ENCODE results near the gene TCF25. TPM values are rescaled to one million over a fixed set of nuclear protein-coding genes. Genes with fewer than 3 reads are reported as not detected.

The TCF25 gene
- total RNA-seq, 2 experiments from 2014 or later: 167 to 192 TPM

DNA sequence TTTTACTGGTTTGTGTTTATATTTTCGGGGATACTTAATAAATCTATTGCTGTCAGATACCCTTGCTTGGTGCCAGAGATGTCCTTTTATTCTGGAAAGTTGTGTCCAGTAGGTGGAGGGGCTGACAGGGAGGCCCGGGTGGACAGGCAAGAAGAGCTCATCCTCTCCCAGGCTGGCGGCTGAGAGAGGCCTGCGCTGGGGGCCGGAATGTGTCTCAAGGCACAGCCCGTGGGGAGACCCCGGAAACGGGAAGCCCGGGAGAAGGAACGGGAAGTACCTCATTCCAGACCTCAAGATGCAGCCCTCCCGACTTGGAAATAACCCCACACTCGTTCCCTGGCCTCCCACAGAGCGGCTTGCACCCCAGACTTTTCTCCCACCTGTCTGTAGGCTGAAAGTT lies 62.6 kb downstream of the TCF25 start:
- no peaks in the 10 kb centered on the region for H3K36me3 Mint-ChIP-seq (ENCODE audit: low read depth)

DNA sequence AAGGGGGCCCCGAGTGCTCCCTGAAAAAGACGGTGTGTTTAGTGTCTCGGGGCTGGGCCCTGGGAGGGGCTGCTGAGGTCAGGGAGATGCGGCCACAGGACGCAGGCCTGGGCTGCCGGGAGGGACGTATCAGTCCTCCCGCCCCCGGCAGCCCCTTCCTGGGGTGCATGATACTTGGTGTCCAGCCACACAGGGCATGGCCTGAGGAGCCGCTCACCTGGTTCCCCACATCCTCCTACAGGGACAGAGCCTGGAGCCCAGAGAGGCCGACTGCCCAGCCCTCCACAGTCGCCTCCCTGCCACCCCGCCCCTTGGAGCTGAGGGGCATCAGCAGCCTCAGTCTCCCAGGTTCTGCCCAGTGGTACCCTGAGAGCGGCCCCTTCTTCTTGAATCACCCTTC lies 63.1 kb downstream of the TCF25 start:
- H3K4me3 Mint-ChIP-seq: no peak overlapping the region
- no peaks in the 10 kb centered on the region for H3K4me1 Mint-ChIP-seq
- no peaks in the 10 kb centered on the region for H3K36me3 Mint-ChIP-seq (ENCODE audit: low read depth)
- DNase-seq: no peak
- ChIA-PET POLR2A (no interaction called here), CTCF (no interaction called here)
- H3K27me3 Mint-ChIP-seq: peaks cover 3% of the 10 kb centered on the region
- peaks cover 2% of the 10 kb centered on the region for H3K9me3 Mint-ChIP-seq
- H3K27ac Mint-ChIP-seq: no peak overlapping the region

More for the DNA sequence above, 62.6 kb downstream of the TCF25 start:
- CTCF ChIA-PET: no interaction called here
- H3K4me1 Mint-ChIP-seq: no peaks in the 10 kb centered on the region
- peaks cover 2% of the 10 kb centered on the region for H3K9me3 Mint-ChIP-seq
- H3K27me3 Mint-ChIP-seq: peaks cover 2% of the 10 kb centered on the region
- H3K4me3 Mint-ChIP-seq: no peak overlapping the region
- no peak overlapping the region for H3K27ac Mint-ChIP-seq
- no peak for DNase-seq
- POLR2A ChIA-PET: interaction anchor here (1.3 kb wide), 1 partner anchor 13 kb away, joined by 3 read pairs; the partner anchor contains the start of gene TUBB3

DNA sequence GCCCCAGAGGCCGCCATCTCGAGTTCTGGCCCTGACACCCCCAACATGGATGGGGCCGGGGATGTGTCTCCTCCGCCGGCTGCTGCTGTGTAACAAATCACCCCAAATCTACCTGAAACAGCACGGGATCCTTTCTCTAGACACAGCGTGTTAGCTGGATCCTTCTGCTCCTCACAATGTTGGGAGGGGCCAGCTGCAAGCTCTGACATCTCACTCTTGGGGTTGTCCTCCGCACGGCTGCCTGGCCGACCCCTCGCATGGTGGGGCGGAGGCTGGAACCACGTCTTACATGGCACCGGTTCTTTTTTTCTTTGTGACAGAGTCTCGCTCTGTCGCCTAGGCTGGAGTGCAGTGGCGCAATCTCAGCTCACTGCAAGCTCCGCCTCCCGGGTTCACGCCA lies 63.6 kb downstream of the TCF25 start:
- CTCF ChIA-PET: no interaction called here
- Mint-ChIP-seq H3K4me3 (no peak overlapping the region), H3K4me1 (no peaks in the 10 kb centered on the region)

DNA sequence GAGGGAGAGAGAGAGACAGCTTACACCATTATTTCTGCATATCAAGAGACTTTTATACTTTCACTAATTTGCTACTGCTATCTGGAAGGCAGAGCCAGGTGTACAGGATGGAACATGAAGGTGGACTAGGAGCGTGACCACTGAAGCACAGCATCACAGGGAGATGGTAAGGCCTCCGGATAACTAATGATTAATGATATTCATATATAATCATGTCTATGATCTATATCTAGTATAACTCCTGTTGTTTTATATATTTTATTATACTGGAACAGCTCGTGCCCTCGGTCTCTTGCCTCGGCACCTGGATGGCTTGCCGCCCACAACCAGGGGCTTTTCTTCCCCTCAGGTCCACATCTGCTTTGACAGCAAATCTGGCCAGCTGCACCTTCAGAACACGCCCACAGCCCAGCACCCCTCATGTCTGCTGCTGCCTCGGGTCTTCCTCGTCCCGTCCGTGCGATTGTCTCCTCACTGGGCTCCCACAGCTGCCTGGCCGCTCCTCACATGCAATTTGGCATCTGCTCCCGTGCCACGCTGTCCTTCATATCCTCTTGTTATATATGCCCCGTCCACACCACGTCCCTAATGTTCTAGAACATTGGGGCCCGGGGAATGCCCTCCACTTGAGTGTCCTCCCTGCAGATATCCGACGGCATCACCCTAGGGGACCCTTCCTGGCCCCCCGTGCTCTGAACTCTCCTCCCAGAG lies 64.9 kb downstream of the TCF25 start:
- peaks cover 2% of the 10 kb centered on the region for H3K9me3 Mint-ChIP-seq
- H3K27ac Mint-ChIP-seq: no peak overlapping the region
- H3K4me1 Mint-ChIP-seq: no peaks in the 10 kb centered on the region
- H3K27me3 Mint-ChIP-seq: peaks cover 10% of the 10 kb centered on the region
- H3K36me3 Mint-ChIP-seq (ENCODE audit: low read depth): no peaks in the 10 kb centered on the region
- H3K4me3 Mint-ChIP-seq: no peak overlapping the region
- DNase-seq: no peak
- ChIA-PET POLR2A (no interaction called here), CTCF (no interaction called here)

More for the DNA sequence above, 63.6 kb downstream of the TCF25 start:
- Mint-ChIP-seq H3K27ac (no peak overlapping the region), H3K9me3 (peaks cover 2% of the 10 kb centered on the region), H3K27me3 (peaks cover 6% of the 10 kb centered on the region), H3K36me3 (ENCODE audit: low read depth) (no peaks in the 10 kb centered on the region)
- POLR2A ChIA-PET: no interaction called here
- no peak for DNase-seq

DNA sequence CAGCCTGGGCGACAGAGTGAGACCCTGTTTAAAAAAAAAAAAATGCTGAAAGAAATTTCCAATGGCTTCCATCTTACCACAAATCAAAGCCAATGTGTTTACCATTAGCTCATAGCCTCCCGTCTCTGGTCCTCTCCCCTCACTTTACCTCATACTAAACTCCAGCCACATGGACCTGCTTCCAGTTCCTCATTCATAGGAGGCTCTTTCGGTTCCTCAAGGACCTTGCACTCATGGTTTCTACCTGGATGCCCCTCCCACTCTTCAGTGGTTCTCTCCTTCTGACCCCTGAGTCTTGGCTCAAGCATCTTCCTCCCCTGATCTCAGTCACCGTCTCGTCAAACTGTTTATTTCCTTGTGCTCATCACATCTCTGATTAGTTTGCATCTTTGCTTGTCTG lies 71.4 kb downstream of the TCF25 start:
- Mint-ChIP-seq H3K9me3 (no peaks in the 10 kb centered on the region), H3K36me3 (ENCODE audit: low read depth) (no peaks in the 10 kb centered on the region), H3K27ac (no peak overlapping the region), H3K4me3 (no peak overlapping the region), H3K4me1 (peaks cover 10% of the 10 kb centered on the region), H3K27me3 (peaks cover 35% of the 10 kb centered on the region)
- no peak for DNase-seq
- ChIA-PET CTCF (no interaction called here), POLR2A (no interaction called here)

DNA sequence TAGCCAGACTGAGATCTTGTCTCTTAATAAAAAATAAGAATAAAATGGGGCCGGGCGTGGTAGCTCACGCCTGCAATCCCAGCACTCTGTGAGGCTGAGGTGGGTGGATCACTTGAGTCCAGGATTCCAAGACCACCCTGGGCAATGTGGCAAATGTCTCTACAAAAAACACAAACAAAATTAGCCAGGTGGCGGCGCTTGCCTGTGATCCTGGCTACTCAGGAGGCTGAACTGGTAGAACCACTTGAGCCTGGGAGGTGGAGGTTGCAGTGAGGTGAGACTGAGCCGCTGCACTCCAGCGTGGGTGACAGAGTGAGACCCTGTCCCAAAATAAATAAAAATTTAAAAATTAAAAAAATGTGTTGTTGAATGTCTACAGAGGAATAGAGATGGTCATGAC lies 72.3 kb downstream of the TCF25 start:
- H3K4me3 Mint-ChIP-seq: no peak overlapping the region
- H3K36me3 Mint-ChIP-seq (ENCODE audit: low read depth): no peaks in the 10 kb centered on the region
- peaks cover 35% of the 10 kb centered on the region for H3K27me3 Mint-ChIP-seq
- no peak overlapping the region for H3K27ac Mint-ChIP-seq
- ChIA-PET CTCF (no interaction called here), POLR2A (interaction anchor here (1.3 kb wide), 1 partner anchor 27 kb away, joined by 3 read pairs; no protein-coding TSS in a partner anchor)
- no peaks in the 10 kb centered on the region for H3K9me3 Mint-ChIP-seq
- peaks cover 13% of the 10 kb centered on the region for H3K4me1 Mint-ChIP-seq
- no peak for DNase-seq

DNA sequence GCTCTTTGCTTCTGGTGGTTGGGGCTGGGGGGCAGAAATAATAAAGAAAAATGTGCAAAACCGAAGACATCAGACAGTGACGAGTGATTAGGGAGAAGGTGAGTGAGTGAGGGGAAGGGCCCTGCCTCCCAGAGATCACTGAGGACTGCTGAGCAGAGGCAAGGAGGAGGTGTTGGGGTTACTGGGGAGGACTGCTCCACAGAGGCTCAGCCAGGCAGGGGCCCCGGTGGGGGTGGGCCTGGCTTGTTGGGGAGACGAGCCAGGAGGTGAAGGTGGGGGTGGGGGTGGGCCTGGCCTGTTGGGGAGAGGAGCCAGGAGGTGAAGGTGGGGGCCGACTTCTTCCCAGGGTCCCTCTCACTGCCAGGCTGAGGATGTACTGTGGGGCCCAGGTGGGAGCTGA lies 73.1 kb downstream of the TCF25 start:
- ChIA-PET POLR2A (interaction anchor here (1.3 kb wide), 1 partner anchor 26 kb away, joined by 3 read pairs; no protein-coding TSS in a partner anchor), CTCF (no interaction called here)
- H3K36me3 Mint-ChIP-seq (ENCODE audit: low read depth): no peaks in the 10 kb centered on the region
- H3K4me3 Mint-ChIP-seq: no peak overlapping the region
- DNase-seq: no peak
- H3K27me3 Mint-ChIP-seq: peaks cover 32% of the 10 kb centered on the region
- H3K4me1 Mint-ChIP-seq: peaks cover 13% of the 10 kb centered on the region
- H3K27ac Mint-ChIP-seq: peak overlapping the region; percentile 23
- H3K9me3 Mint-ChIP-seq: no peaks in the 10 kb centered on the region

DNA sequence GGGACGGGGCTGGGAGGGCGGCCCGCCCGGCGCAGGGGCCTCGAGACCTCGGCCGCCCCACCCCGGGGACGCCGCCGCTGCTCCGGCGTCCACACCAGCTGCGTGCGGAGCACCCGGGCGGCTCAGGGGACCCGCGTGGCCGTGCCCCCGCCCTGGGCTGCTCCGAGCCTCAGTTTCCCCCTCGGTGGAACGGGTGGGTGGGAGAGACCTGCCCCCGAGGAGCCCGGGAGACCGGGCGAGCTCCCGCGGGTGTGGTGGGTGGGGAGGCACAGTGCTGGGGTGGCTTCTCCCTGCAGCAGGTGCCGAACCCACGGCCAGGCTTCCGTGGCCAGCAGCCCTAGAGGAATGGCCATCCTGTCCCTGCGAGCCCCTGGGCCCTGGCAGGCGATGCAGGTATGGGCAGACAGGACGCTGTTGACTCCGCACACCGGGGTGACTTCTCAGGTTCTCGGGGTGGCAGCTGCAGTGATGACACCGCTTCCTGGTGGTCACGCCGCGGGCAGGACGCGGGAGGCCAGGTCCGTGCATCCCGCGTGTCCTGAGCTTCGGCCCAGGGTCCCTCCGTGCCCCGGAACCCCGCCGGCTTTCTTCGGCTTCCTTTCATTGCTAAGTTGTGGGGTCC lies 75.8 kb downstream of the TCF25 start:
- Mint-ChIP-seq H3K9me3 (no peaks in the 10 kb centered on the region), H3K27me3 (peaks cover 21% of the 10 kb centered on the region), H3K36me3 (ENCODE audit: low read depth) (no peaks in the 10 kb centered on the region), H3K4me3 (peak overlapping the region; percentile 76), H3K27ac (no peak overlapping the region), H3K4me1 (peaks cover 13% of the 10 kb centered on the region)
- ChIA-PET POLR2A (interaction anchor here (0.9 to 2.0 kb wide), 3 partner anchors 23 to 249 kb away, joined by 3 to 16 read pairs (median 4); no protein-coding TSS in a partner anchor), CTCF (no interaction called here)
- no peak for DNase-seq

DNA sequence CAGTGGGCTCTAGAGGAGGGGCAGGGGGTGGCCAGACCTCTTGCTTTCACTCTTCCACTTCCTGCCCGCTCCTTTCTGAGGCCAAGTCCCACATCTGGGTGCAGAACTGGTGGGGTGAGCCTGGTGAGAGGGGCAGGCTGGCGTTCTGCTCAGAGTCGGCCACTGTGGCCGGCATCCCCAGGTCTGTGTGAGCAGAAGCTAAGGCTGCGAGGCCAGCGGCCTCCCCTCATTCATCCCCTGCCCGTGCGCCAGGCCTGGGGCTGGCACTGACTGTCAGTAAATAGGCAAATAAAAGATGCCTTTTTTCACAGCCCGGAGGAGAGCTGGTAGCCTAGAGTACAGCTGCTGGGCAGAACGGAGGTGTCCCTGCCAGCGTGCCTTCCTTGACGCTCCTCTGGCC lies 76.4 kb downstream of the TCF25 start:
- H3K27me3 Mint-ChIP-seq: peaks cover 20% of the 10 kb centered on the region
- no peak overlapping the region for H3K27ac Mint-ChIP-seq
- ChIA-PET POLR2A (interaction anchor here (0.9 to 2.0 kb wide), 3 partner anchors 22 to 249 kb away, joined by 3 to 16 read pairs (median 4); no protein-coding TSS in a partner anchor), CTCF (interaction anchor here (0.8 kb wide), 1 partner anchor 39 kb away, joined by 4 read pairs; no protein-coding TSS in a partner anchor)
- no peak for DNase-seq
- peak overlapping the region; percentile 76 for H3K4me3 Mint-ChIP-seq
- H3K4me1 Mint-ChIP-seq: peaks cover 13% of the 10 kb centered on the region
- no peaks in the 10 kb centered on the region for H3K9me3 Mint-ChIP-seq
- no peaks in the 10 kb centered on the region for H3K36me3 Mint-ChIP-seq (ENCODE audit: low read depth)

DNA sequence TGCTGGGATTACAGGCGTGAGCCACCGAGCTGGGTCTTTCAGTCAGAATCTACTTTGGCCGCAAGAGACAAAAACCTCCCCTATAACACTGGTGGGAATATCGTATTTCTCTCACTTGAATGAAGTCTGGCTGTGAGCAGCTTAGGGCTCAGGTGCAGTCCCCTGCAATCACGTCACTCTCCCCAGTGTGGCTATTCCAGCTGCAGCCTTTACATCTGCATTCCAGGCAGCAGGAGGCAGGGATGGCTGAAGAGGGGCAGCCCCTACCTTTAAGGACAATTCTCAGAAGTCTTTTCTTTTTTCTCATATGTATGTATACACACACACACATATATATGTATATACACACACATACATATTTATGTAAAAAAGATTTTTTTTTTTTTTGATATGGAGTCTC lies 78.1 kb downstream of the TCF25 start:
- no peaks in the 10 kb centered on the region for H3K36me3 Mint-ChIP-seq (ENCODE audit: low read depth)

DNA sequence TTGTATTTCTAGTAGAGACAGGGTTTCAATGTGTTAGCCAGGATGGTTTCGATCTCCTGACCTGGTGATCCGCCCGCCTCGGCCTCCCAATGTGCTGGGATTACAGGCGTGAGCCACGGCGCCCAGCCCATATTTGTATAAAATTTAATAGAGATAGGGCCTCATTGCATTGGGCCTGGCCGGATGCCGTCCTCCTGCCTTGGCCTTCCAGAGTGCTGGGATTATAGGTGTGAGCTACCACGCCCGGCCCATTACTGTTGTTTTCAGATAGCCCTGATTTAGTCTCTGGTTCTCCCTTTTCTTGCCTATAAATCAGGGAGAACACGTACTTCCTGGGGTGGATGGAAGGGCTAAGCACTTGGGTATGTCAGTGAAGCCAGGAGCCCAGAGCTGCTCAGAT lies 78.7 kb downstream of the TCF25 start:
- CTCF ChIA-PET: no interaction called here

More for the DNA sequence above, 78.1 kb downstream of the TCF25 start:
- ChIA-PET CTCF (no interaction called here), POLR2A (no interaction called here)
- peak overlapping the region; percentile 11 for H3K4me3 Mint-ChIP-seq
- DNase-seq: no peak
- H3K9me3 Mint-ChIP-seq: no peaks in the 10 kb centered on the region
- peaks cover 9% of the 10 kb centered on the region for H3K27me3 Mint-ChIP-seq
- no peak overlapping the region for H3K27ac Mint-ChIP-seq
- H3K4me1 Mint-ChIP-seq: peaks cover 13% of the 10 kb centered on the region

DNA sequence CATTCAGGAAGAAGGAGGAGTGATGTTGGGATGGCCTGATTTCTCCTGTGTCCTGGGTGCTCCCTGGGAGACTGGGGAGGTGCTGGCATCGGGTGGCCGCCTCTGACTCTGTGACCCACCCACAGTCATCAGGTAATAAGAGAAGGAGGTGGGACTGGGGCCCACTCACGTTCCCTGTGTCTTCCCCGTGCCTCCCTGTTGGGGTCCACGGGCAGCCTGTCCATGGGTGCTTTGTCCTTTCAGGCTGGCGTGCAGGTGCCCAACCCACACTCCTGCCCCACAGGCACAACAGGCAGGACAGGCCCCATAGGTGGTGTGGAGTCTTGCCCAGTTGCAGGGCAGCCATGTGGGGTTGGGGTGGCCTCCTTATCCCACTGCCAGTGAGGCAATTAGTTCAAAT lies 79.2 kb downstream of the TCF25 start:
- peaks cover 12% of the 10 kb centered on the region for H3K4me1 Mint-ChIP-seq
- peaks cover 2% of the 10 kb centered on the region for H3K36me3 Mint-ChIP-seq (ENCODE audit: low read depth)
- H3K9me3 Mint-ChIP-seq: no peaks in the 10 kb centered on the region
- DNase-seq: no peak
- H3K27me3 Mint-ChIP-seq: peaks cover 3% of the 10 kb centered on the region
- H3K4me3 Mint-ChIP-seq: no peak overlapping the region
- POLR2A ChIA-PET: no interaction called here
- H3K27ac Mint-ChIP-seq: no peak overlapping the region
- CTCF ChIA-PET: no interaction called here

More for the DNA sequence above, 78.7 kb downstream of the TCF25 start:
- Mint-ChIP-seq H3K36me3 (ENCODE audit: low read depth) (peaks cover 2% of the 10 kb centered on the region), H3K27ac (no peak overlapping the region), H3K27me3 (peaks cover 8% of the 10 kb centered on the region), H3K9me3 (no peaks in the 10 kb centered on the region), H3K4me1 (peaks cover 13% of the 10 kb centered on the region), H3K4me3 (no peak overlapping the region)
- no peak for DNase-seq
- POLR2A ChIA-PET: no interaction called here

DNA sequence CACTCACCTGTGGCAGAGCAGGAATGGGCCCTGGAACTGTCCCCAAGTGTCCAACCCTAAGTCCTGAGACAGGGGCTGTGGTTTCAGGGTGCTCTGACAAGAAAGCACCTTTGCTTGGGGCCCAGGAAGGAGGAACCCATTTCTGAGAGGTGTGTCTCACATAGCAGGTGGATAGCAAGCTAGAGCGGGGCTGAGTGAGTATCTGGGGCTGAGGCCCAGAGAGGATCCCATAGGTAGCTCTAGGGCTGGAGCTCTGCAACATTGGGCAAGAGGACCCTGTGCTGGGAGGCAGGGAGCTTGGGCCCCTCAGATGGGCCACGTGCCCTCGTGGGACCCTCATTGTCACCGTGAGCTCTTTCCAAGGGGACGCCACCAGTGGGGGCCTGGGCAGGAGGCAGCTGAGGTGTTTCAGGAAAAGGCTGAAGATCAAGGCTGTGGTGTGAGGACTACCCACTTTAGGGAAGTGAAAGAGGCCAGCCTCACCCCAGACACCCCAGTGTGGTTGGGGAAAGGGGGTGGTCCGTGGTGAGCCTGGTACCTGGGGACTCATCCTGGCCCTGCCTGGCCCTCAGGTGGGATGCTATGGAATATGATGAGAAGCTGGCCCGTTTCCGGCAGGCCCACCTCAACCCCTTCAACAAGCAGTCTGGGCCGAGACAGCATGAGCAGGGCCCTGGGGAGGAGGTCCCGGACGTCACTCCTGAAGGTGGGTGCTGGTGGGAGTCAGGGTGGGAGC lies 80.4 kb downstream of the TCF25 start:
- Mint-ChIP-seq H3K4me1 (peaks cover 6% of the 10 kb centered on the region), H3K36me3 (ENCODE audit: low read depth) (peaks cover 7% of the 10 kb centered on the region), H3K27ac (no peak overlapping the region), H3K27me3 (no peaks in the 10 kb centered on the region), H3K4me3 (no peak overlapping the region), H3K9me3 (no peaks in the 10 kb centered on the region)
- CTCF ChIA-PET: interaction anchor here (1.2 kb wide), 1 partner anchor 44 kb away, joined by 3 read pairs; no protein-coding TSS in a partner anchor
- no peak for DNase-seq
- POLR2A ChIA-PET: no interaction called here
